HG03571 (cell line): ENCODE results near the gene C12orf57.

Experiments
- ATAC-seq: cut with Tn5 transposase; IDR thresholded peaks from one replicate; pipeline ENCODE4 v1.9.1; 2021; ENCODE audit not compliant: unreplicated experiment

The C12orf57 gene

GRCh38 chr12:6963016-6963731 is 19.4 kb downstream of the C12orf57 start:
- ATAC-seq = no peak

DNA sequence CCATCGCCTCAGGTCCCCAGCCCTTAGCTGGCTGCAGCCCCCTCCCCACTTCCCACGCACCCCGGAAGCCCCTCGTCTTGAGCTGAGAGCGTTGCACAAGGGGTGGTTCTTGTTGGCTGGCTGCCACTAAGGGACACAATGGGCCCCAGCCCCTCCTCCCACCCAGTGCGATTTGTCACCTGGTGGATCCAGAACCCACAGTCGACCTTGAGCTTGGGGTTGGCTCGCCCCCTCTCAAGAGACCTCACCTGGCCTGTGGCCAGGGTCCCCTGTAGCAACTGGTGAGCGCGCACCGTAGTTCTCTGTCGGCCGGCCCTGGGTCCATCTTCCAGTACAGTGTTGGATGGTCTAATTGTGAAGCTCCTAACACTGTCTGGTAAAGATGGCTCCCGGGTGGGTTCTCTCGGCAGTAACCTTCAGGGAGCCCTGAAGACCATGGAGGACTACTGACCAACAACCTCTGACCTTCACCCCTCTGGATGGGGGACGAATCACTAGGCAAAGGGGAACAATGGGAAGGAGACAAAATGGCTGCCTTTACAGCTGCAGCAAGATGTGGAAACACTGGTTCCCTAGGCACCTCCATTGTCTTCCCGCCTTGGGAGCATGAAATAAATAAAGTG is 20.1 kb downstream of the C12orf57 start:
- ATAC-seq = no peak

DNA sequence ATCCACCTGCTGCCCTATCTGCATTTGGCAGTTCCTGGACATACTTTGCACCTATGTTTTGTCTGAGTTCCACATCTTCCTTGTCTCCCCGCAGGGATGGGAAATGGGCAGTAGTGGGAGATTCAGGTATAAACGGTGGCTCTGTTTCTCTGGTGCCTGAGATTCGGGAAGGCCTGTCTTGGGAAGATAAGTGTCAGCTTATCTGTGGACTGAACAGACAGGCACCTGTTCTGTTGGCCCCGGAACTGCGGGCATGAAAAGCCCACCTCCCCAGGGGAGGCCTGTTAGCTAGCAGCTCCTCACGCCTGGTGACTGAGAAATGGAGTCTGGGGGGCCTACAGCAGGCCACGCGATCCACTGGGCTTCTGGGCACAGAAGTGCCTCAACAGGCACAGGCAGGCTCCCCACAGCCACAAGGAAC is 20.8 kb downstream of the C12orf57 start:
- no peak for ATAC-seq

- no peak for ATAC-seq
Measured at GRCh38 chr12:6965026-6965661, 21.3 kb downstream of the C12orf57 start.

GRCh38 chr12:6965714-6966113 is 21.9 kb downstream of the C12orf57 start:
- ATAC-seq = no peak

DNA sequence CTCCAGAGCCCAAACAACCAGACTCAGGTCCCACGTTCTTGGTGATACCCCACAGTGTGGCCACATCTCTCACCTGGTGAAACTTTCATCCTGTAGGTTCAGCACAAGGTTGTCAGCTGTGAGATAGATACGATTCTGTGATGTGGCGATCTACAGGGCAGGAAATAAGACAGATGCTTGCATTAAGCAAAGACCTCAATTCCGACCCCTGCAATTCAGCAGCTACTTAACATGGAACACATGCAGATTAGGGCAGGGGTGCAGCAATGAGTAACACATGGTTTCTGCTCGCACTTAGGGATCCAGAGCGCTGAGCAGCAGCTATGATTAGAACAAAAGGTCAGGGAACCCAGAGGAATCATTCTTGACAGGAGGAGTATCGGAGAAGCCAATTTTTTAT is 22.5 kb downstream of the C12orf57 start:
- no peak for ATAC-seq

DNA sequence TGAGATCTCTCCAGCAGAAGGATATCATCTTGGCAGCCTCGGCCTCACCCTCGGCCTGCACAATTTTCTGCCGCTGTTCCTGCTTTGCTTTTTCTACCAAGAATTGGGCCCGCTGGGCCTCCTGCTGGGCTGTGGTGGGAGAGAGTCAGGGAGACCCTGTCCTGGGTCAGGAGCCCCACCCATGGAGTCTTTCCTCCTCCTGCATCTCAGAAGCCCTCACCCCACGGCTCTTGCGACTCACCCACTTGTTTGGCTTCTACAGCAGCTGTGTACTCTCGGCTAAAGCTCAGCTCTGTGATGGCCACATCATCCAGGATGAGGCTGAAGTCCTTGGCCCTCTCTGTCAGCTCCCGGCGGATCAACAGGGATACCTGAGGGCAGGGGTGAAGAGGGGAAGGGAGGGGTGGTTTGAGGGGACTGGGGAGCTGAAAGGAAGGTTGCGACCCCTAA is 23.9 kb downstream of the C12orf57 start:
- ATAC-seq = no peak

- ATAC-seq = no peak
Measured at GRCh38 chr12:6968426-6968825, 24.6 kb downstream of the C12orf57 start.

DNA sequence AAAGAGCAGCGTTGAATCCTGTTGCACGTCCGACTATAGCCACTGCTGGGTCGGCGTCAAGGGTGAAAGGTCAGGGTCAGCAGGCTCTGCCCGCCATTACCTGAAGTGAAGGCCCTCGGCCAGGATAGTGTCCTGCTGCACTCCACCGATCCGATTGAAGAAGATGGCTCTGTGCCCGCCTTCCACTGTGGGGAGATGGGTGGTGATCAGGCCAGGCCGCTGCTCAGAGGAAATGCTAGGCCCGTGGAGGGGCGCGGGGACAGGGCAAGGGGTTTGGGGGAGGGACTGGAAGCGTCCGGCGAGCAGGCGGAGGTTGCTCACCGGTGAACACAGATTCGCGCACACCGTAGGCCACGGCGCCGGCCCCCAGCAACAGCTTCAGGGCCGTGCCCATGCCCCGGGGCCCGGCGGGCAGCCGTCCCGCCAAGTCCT is 26.3 kb downstream of the C12orf57 start:
- peak; percentile 33 for ATAC-seq

GRCh38 chr12:6974180-6974579 is 30.4 kb downstream of the C12orf57 start:
- ATAC-seq = no peak

DNA sequence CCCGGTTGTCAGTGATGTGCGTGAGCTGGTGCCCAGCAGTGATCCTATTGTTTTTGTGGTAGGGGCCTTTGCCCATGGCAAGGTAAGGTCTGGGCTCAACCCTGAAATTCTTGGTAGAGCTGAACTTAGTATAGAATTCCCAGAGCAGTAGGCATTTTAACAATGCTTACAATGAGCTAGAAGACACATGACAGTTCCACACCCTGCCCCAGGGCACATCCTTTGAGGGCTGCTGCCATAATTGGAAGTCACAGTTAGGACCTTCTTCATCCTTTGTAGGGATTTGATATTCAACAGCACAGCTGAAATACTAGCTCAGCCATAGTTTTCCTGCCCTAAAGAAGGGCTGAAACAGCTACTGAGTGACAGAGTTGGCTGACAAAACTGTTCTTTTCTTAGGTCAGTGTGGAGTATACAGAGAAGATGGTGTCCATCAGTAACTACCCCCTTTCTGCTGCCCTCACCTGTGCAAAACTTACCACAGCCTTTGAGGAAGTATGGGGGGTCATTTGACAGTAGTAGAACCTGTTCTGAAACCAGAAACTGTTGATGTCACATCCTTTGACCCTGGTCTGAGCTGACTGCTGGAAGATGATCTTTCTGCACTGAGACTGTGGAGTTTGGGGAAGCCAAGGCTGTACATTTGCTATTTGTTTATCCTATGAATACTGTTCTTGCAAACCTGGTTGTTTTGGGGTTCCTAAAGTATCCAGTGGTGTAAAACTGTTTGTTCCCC is 31.6 kb downstream of the C12orf57 start:
- ATAC-seq = no peak

DNA sequence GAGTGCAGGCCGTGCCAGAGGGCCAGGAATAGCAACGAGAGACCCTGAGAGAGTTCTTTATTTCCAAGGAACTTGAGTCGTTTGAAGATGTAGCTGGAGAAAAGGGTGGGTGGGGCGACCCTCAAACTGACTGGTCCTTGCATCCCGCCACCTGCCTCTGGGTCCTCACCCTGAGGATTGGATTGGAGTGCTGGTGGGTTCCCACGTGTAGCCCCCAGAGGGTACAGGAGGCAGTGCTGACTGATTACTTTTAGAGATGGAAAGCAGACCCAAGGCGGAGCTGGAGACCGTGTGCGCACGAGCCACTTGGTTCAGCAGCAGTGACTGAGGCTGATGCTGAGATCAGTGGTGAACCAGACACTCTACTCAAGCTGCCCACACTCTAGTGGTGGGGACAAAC is 33.8 kb downstream of the C12orf57 start:
- no peak for ATAC-seq

DNA sequence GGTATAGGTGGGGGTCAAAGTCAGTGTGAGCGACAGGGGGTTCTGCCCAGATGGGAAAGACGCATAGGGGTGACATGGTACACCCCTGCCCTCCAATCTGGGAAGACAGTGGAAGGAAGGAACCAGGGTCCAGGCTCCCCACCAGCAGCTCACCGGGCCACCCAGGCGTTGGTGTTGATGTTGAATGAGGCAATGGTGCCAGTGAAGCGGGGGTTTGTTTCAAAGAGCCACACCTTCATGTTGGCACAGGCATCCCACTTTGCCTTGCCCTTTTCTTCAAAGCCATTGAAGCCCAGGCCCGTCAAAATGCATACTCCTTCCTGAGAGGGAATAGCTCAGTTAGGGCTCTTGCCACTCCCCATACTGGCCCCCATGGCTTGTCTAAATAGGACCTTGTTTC is 34.4 kb downstream of the C12orf57 start:
- ATAC-seq = no peak

DNA sequence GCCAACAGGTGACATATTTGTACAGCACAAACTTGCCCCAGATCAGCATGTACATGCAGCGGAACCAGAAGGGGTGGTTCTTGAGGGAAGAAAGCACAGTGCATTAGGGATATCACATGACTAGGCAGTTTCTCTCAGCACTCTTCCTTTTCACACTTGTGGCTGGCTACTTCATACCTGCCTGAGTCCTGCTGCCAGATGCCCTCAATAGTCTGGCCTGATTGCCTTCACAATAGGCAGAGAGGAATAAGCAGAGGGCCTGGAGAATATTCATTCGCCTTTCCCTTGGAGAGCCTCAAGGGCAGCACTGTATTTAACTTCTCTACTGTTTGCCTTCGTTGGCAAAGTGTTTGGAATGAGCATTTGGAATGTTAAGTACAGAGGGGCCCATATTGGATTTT is 34.8 kb downstream of the C12orf57 start:
- no peak for ATAC-seq

DNA sequence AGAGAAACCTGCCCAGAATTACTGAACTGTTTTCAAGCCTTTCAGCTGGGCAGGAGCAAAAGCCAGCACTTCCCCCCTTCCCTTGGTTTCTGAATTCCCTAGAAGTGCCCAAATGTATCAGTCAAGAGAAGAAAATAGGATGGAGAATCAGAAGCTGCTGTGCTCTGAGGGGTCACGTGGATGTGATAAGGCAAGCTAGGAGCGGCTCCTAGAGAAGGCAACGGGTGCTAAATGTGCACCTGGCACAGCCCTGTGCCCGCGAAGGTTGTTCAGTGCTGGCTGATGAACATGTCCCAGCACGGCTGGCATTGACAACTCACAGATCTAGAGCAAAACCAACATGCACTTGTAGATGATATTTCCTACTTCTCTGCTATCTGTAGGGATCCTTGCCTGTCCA is 35.2 kb downstream of the C12orf57 start:
- no peak for ATAC-seq

GRCh38 chr12:6979453-6979852 is 35.6 kb downstream of the C12orf57 start:
- no peak for ATAC-seq

- no peak for ATAC-seq
Measured at GRCh38 chr12:6980075-6980474, 36.3 kb downstream of the C12orf57 start.

- no peak for ATAC-seq
Measured at GRCh38 chr12:6980740-6981139, 36.9 kb downstream of the C12orf57 start.

- no peak for ATAC-seq
Measured at GRCh38 chr12:6981152-6982052, 37.6 kb downstream of the C12orf57 start.

GRCh38 chr12:6982532-6982931 is 38.7 kb downstream of the C12orf57 start:
- ATAC-seq = no peak
